ENCODE measurements around the gene TRUB2.
"Not testable (repeated sequence)": the region's sequence is repeated elsewhere in the genome, so short reads cannot be mapped to it uniquely, and the experiment has no call there.

Gene TRUB2

DNA sequence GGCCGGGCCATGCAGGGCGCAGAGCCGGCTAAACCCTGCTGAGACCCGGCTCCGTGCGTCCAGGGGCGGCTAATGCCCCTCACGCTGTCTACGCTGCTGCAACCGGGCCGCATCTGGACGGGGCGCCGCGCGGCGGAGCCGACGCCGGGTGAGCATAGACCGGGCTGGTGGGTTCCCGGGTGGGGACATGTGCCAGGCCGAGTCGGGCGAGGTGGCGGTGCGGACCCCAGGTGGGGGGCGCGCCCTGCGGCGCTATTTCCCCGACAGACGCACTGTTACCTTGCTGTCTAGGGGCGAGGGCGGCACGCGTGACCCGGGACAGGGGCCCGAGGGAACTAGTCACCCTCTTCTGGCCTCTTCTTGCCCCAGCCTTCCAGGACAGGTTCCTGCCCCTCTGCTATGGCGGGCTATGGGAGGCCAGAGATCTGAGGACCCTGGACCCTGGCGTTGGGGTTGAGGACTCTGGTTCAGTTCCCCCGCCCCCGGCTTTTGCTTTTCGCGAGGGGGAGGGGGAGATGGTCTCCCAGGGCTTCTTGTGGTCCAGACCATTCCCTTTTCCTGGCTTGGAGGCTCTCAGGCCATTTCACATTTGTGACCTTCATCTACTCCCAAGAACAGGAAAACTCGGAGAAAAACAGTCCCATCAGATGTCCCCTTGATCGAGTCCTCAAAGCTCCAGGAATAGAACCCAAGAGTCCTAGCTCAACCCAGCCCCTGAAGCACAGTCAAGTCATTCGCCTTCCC, 18.6 kb upstream of the TRUB2 start:
- no peak for DNase-seq

DNA sequence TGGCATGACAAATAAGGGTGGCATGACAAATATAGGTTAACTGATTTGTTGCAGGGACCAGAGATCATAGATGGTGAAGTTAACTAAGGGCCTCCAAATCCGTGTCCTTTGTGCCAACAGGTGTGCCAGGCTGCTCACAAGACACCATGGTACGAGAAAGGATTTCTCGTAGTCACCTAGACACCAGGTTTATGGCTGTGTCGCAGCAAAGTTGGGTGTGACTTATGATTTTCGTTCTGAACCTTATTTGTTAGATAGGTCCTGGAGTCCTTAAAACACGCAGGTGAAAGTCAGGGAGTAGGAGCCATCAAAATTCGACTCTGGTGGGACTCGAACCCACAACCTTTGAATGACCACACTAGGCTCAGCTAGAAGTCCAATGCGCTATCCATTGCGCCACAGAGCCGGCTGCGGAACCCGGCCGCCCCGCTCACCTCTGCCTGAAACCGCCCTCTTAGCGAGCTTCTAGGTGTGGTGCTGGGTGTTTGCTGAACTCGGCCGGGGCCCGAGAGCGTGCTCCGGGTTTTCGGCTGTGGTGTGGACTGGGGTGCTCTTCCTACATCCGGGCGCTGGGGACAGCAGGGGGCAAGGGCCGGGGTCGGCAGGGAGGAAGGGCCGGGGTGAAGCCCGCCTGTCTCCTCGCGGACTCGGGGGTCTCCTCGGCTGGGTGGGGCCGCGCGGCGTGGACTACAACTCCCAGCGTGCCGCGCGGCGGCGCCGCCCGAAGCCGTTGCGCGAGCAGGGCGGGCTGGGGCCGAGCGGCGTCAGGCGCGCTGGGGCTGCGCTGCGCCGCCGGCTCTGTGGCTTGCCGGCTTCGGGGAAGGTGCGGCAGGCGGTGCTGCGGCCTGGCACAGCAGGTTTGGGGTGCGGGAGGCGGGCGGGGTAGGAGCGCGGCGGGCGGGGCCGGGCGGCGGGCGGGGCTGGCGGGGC, 17.8 kb upstream of the TRUB2 start, which contains the start of gene SLC27A4:
TSS of gene SLC27A4 (plus strand) at position 767 of the 930 bp plus-strand sequence. CDS start 2,606 bp downstream, outside the sequence.
- peak; percentile 91 for DNase-seq

DNA sequence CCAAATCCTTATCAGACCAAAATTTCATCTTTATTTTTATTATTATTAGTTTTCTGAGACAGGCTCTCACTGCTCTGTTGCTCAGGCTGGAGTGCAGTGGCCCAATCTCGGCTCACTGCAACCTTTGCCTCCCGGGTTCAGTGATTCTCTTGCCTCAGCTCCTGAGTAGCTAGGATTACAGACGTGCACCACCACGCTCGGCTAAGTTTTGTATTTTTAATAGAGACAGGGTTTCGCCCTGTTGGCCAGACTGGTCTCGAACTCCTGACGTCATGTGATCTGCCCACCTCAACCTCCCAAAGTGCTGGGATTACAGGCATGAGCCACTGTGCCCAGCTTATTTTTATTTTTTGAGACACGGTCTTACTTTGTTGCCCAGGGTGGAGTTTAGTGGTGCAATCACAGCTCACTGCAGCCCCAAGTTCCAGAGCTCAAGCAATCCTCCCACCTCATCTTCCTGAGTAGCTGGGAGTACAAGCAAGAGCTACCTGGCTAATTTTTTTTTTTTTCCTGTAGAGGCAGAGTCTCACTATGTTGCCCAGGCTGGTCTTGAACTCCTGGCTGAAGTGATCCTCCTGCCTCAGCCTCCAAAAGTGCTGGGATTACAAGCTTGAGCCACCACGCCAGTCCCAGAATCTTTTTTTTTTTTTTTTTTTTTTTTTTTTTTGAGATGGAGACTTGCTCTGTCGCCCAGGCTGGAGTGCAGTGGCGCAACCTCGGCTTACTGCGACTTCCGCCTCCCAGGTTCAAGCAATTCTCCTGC, 16.8 kb upstream of the TRUB2 start:
- not testable (repeated sequence) for DNase-seq

DNA sequence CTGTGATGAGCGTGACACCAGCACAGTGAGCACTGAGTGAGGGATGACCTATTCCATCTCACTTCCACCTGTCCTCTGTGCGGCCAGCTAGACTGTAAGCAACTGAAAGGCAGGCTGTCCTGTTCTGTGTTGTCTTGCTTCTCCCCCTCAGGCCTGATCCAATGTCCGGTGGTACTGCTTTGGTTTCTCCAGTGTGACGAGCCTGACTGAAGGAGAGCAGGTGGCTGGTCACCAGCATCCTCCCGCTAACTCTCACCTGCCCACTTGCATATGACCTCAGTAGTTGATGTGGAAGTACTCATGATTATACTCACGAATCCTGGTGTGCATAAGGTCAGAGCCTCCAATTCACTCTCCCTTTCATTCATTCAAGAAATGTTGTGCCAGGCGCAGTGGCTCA, 15.7 kb upstream of the TRUB2 start:
- DNase-seq: no peak

DNA sequence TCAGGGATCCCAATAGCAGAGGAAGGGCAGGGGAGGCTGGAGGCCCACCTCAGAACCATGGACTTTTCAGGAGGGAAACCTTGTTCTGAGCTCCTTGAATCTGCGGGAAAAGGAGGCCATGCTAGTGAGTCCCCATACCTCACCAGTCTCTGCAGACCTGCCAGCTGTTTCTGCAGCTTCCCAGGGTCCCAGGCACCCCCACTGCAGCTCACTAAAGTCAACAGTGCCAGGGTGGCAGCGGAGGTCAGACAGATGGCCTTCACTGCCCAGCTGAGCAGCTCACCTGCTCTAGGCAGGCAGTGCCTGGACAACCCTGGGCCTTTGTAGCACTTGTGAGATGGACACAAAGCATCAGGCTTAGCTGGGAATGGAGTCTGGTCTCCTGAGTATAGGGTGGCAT, 13.7 kb upstream of the TRUB2 start:
- DNase-seq: no peak

DNA sequence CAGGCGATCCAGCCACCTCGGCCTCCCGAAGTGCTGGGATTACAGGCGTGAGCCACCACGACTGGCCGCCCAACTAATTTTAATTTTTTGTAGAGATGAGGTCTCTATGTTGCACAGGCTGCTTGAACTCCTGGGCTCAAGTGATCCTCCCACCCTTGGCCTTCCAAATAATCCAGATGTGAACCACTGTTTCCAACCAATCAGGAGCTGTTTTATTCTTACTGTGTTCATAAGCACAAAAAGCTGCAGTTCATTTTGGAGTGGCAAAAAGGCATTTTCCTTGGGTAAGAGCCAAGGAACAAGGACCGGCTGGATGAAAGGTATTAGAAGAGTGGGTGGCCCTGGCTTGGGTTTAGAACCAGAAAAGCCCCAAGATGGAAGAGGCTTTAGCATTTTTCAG, 12.9 kb upstream of the TRUB2 start:
- DNase-seq: no peak

DNA sequence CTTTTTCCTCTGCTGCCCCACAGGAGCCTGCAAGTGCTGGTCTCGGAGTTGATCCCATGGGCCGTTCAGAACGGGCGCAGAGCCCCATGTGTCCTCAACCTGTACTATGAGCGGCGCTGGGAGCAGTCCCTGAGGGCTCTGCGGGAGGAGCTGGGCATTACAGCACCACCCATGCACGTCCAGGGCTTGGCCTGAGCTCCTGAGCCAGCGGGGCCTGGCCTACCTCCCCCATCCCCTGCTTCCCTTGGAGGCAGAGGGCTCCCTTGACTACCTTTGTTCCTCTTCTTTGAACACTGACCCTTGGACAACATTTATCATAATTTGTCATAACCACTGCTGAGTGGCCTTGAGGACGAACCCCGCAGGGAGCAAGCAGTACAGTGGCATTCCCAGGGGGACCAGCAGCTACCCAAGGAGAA, 11.2 kb upstream of the TRUB2 start:
- no peak for DNase-seq

DNA sequence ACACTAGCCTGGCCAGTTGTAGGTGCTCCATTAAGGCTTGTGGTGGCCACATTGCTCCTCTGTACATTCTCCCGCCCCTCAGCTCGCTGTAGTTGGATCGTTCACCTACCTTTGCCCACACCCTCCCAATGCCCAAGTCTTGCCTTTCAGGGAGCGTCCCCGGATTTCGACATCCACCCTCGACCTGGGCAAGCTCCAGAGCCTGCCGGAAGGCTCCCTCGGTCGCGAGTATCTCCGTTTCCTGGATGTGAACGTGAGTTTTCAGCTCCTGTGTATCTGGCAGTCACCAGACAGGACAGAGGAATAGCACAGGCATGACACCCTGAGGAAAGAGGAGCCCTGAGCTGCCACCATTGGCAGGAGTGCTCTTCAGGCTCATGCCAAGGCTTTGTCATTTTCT, 3.4 kb upstream of the TRUB2 start:
- DNase-seq: no peak

DNA sequence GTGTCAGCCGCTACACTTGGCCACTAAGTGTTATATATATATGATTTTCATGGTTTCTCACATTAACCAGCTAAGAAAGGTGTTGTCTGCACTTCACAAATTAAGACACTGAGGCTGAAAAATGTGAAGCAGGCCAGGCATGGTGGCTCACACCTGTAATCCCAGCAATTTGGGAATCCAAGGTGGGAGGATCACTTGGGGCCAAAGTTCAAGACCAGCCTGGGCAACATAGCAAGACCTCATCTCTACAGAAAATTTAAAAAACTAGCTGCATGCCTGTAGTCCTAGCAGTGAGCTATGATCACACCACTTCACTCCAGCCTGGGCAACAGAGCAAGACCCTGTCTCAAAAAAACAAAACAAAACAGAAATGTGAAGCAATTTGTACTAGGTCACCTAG, 2.2 kb upstream of the TRUB2 start:
- no peak for DNase-seq

DNA sequence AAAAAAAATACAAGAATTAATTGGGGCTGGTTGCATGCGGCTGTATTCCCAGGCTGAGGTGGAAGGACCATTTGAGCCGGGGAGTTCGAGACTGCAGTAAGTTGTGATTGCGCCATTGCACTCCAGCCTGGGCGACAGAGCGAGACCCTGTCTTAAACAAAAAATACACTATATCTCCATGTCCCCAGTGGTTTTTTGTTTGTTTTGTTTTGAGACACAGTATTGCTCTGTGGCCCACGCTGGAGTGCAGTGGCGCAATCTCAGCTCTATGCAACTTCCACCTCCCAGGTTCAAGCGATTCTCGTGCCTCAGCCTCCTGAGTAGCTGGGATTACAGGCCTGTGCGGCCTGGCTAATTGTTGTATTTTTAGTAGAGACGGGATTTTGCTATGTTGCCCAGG, 1.5 kb upstream of the TRUB2 start:
- DNase-seq: no peak

DNA sequence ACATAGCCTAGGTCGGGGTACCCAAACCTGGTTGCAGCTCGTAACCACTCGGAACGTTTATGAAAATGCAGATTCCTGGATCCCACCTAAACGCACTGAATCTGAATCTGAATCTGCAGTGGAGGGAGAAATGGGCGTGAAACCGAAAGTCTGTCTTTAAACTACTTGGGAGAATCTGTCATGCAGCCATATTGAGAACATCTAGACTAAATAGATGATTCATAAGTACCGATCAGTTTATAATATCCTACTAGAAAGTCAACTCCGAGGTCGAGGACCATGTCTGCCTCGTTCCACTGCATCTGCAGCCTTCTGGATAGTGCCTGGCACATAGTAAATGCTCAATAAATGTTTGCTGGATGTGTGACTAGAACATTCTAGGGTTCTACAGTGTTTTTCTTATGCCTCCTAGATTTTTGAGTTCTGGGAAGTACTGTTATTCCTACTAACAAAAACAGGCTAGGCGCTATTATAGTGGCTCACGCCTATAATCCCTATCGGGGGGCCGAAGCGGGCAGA, 1.0 kb upstream of the TRUB2 start:
- no peak for DNase-seq

DNA sequence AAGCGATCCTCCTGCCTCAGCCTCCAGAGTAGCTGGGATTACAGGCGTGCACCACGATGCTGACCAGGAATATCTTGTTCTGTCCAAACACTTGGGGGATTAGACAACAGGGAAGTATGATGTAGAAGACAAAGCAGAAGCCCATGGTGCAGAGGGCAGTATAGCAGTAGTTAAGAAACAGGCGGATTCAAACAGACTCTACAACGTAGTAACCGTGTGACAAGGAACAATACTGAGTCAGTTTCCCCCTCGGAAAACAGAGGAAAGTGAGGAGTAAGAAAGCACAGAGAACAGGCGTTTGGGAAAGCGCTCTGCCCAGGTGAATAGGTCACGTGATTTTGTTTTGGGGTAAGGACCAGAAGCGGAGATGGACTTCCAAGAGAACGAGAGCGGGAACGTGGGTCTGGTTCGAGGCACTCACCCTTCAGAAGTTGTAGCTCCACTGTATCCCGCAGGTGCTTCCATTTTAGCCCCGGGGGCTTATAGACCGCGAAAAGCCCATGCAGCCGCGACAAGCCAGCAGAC, 306 bp downstream of the TRUB2 start:
- DNase-seq: peak; percentile 71

DNA sequence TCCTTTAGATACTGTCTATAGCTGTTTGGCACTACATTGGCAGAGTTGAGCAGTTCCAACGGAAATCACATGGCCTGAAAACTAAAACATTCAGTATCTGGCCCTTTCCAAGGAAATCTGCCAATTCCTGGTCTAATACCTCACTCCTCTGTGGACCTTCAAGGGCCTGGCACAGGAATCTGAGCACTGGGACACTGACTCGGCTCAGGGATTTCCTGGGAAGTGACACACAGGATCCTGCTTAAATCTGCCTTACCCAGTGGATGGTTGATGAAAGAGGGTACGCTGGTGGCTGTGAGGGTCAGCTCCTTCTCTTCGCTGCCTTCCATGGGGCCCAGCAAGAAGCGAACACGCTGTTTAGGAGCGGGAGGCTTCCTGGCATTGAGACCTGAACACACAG, 904 bp downstream of the TRUB2 start:
- DNase-seq: no peak

DNA sequence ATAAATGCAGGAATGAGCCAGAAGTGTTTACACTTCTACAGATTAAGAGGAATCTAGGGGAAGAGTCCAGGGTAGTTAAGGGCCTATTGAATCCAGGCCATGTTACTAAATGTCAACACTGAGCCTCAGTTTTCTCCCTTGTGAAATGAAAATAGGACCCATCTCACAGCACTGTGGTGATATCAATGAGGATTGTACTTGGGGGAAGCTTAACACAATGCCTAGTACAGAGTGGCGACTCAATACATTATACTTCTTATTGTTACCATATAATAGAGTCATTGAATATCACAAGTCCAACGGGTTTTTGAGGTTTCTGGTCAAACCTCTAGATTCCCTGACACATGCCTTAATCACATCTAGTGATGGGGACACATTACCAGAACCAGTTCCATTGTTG, 4.6 kb downstream of the TRUB2 start:
- no peak for DNase-seq

DNA sequence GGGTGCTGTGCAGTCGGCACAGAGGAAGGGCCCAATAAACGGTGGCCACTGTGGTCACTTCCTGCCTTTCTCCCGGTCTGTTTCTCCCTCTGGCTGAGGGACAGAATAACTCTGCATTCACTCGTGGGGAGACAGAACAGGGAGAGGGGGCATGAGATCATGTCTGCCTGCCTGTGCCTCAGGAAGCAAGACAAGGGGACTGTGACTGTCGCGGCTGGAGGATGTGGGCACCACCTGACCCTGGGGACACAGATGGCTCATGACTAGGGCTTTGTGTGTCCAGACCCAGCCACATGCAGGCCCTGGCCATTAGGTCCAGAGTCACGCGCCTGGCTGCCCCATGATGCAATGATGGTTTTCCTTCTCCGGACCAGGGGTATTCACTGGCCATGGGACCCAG, 5.8 kb downstream of the TRUB2 start:
- no peak for DNase-seq

DNA sequence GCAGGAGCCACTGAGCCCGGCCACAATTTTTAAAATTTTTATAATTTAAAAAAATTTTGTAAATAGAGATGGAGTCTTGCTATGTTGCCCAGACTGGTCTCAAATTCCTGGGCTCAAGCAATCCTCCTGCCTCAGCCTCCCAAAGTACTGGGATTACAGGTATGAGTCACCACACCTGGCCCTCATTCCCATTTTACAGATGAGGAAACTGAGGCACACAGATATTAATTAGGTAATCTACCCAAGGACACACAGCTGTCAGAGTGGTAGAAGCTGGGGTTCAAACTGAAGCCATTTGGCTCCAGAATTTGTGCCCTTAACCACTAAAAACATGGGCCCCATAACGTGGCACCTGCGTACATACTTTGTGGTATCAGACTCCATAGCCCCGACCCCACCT, 7.5 kb downstream of the TRUB2 start:
- no peak for DNase-seq

DNA sequence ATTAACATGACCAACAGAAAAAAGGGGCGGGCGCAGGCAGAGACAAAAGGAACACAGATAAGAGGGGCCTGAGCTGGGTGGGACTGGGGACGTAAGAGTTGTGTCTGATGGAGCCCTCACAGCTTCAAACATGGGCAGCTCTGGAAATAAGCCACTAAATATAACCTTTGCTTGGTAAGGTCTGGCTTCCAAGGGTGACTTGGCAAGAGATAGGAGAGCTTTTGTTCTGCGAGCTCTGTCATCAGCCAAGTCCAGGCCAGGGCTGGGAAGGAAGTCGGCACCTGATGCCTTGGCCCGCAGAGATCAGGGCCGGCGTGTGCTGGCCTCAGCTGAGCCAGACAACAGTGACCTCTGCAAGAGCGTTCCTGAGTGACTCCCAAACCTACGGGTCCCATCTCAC, 11.8 kb downstream of the TRUB2 start:
- DNase-seq: no peak

DNA sequence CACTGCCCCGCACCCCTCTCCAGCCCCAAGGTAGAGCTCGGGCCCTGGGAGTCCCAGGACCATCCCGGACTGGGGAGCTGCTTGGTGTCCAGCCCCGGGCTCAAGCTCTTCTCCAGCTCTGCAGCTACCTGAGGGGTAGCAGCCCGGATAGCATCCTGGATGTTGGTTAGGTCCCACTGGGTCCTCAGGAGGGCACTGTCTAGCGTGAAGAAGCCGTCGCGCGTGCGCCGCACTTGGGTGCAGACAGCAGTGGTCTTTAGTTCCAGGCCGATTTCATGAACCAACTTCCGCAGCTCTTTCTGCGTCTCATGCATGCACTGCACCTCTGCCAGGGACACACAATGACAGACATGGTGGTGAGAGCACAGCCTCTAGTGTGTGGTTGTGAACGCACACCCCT, 12.7 kb downstream of the TRUB2 start:
- no peak for DNase-seq

DNA sequence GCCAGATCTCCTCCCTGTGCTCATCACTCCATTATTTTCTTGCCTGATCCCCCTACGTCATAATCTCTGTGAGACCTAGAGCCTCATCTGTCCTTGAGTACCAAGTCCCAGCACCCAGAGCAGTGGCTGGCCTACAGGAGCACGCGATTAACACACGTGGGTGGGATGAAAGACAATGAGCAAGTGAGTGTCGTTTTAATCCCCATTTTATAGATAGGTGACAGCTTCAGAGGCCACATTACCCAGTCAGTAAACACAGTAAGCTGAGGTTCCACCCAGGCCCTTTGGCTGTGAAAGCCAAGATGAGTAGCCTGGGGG, 17.3 kb downstream of the TRUB2 start:
- DNase-seq: no peak

DNA sequence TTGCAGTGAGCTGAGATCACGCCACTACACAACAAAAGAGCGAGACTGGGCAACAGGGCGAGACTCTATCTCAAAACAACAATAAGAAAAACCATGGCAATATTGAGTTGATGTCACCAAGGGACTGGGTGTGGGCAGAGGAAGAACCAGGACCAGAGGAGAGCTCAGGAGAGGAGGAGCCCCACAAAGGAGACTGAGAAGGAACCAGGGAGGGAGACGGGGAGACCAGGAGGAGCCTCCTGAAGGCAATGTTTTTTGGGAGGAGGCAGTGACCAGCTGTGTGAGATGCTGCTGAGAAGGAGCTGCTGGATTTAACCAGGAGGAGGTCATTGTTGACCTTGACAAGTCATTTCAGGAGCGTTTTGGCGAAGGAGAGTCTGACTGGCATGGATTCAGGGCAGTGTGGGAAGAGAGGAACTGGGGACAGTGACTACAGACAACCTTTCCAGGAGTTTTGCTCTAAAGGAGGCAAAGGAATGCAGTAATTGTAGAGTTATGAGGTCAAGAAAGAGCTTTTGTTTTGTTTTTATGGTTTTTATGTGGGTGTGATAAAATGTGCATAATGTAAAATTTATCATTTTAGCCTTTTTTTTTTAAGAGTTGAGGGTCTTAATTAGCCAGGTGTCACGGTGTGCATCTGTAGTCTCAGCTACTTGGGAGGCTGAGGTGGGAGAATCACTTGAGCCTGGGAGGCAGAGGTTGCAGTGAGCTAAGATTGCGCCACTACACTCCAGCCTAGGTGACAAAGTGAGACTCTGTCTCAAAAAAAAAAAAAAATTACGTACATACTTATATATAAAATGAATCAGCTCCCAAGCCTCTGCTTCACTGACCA, 17.9 kb downstream of the TRUB2 start:
- no peak for DNase-seq

DNA sequence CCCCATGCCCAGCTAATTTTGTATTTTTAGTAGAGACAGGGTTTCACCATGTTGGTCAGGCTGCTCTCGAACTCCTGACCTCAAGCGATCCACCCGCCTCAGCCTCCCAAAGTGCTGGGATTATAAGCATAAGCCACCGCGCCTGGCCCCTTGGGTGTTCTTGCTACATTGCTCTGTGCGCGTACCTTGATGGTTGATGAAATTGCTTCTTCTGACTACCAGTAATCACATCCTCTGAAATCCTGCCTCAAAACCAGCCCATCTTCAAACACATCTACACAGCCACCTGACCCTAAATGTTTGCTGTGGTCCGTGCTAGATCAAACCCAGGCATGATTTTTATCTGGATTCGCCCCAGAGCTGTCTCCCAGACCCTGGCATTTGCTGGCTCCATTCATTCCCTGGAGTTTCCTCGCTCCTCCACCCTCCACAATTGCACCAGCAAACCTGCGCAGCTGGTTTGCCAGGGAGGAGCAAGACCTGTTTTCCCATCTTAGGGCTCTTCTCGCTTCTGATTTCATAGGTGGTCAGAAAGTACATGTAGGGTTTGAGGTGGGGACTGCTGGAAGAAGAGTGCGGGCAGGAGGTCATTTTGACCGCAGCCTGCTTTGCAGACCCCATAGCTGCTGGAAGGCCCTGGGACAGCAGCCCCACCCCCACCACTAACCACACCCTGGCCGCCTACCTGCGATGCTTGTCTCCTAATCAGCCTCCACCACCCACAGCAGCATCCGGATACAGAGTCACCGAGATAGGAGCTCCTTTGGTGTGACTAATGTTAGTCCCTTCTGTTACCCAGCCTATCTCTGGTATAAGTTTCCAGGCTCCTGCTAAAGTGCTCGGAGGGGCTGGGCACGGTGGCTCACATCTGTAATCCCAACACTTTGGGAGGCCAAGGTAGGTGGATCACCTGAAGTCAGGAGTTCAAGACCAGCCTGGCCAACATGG, 23.4 kb downstream of the TRUB2 start:
- no peak for DNase-seq

Data from NCI-H774 (cell line).